ENCODE data around the gene C17orf78.
"Not testable (repeated sequence)": the region's sequence is repeated elsewhere in the genome, so short reads cannot be mapped to it uniquely, and the experiment has no call there.

DNA sequence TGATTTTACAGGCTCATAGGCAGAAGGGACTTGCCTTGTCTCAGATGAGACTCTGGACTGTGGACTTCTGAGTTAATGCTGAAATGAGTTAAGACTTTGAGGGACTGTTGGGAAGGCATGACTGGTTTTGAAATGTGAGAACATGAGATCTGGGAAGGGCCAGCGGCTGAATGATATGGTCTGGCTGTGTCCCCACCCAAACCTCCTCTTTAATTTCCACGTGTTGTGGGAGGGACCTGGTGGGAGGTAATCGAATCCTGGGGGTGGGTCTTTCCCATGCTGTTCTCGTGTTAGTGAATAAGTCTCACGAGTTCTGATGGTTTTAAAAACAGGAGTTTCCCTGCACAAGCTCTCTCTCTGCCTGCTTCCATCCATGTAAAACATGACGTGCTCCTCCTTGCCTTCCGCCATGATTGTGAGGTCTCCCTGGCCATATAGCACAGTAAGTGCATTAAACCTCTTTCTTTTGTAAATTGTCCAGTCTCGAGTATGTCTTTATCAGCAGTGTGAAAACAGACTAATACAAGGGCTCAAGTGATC is 28.9 kb upstream of the C17orf78 start:
- TF ChIP-seq, protein P1, sequence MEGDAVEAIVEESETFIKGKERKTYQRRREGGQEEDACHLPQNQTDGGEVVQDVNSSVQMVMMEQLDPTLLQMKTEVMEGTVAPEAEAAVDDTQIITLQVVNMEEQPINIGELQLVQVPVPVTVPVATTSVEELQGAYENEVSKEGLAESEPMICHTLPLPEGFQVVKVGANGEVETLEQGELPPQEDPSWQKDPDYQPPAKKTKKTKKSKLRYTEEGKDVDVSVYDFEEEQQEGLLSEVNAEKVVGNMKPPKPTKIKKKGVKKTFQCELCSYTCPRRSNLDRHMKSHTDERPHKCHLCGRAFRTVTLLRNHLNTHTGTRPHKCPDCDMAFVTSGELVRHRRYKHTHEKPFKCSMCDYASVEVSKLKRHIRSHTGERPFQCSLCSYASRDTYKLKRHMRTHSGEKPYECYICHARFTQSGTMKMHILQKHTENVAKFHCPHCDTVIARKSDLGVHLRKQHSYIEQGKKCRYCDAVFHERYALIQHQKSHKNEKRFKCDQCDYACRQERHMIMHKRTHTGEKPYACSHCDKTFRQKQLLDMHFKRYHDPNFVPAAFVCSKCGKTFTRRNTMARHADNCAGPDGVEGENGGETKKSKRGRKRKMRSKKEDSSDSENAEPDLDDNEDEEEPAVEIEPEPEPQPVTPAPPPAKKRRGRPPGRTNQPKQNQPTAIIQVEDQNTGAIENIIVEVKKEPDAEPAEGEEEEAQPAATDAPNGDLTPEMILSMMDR (IDR thresholded peaks at IDR 0.05; ENCODE audit: low read depth, low read length), result not testable (repeated sequence)
- not testable (repeated sequence) for TF ChIP-seq EZH2phosphoT487 (IDR thresholded peaks at IDR 0.05; ENCODE audit: low read depth)

All from OCI-LY3 (cell line).